ENCODE data around the gene MAP2.
"Not testable (repeated sequence)": the region's sequence is repeated elsewhere in the genome, so short reads cannot be mapped to it uniquely, and the experiment has no call there.

The MAP2 gene

DNA sequence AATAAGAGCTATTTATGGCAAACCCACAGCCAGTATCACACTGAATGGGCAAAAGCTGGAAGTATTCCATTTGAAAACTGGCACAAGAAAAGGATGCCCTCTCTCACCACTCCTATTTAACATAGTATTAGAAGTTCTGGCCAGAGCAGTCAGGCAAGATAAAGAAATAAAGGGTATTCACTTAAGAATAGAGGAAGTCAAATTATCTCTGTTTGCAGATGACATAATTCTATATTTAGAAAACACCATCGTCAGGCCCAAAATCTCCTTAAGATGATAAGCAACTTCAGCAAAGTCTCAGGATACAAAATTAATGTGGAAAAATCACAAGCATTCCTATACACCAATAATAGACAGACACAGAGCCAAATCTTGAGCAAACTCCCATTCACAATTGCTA, 68.4 kb downstream of the MAP2 start:
- not testable (repeated sequence) for DNase-seq

DNA sequence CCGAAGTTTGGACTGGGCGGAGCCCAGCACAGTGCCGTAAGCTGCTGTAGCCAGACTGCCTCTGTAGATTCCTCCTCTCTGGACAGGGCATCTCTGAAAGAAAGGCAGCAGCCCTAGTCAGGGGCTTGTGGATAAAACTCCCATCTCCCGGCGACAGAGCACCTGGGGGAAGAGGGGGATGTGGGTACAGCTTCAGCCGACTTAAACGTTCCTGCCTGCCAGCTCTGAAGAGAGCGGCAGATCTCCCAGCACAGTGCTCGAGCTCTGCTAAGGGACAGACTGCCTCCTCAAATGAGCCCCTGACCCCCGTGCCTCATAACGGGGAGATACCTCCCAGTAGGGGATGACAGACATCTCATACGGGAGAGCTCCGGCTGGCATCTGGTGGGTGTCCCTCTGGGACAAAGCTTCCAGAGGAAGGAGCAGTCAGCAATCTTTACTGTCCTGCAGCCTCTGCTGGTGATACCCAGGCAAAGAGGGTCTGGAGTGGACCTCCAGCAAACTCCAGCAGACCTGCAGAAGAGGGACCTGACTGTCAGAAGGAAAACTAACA, 71.3 kb downstream of the MAP2 start:
- DNase-seq = not testable (repeated sequence)

DNA sequence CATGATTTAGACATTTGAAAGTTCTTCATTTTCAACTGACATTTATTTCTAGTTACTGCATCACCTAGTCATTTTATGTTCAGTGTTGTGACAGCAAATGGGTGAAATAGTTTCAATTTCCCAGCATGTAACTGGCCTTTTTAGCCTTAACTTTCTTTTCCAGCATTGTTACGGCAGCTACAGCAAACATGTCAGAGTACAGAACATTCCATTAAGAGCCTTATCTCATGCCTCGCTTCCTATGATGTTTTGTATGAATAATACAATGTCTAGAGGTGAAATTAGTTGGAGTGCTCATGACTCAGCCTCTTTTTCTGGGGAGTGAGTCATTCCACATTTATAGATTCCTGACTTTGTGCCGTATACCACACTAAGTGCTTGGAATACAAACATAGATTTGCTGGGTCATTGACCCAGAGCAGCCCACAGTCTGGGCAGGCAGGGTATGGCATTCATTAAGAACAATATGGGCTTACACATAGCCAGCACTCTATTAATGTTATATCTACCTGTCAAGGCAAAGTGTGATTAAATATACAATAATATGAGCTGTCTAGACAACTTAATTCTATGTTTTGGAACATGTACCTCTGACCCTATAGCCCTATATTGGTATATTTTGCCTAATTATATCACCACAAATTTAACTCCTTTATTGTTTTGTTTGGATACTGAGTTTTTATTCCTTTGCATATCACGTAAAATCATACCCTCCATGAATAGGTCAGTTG, 72.2 kb downstream of the MAP2 start:
- no peak for DNase-seq

DNA sequence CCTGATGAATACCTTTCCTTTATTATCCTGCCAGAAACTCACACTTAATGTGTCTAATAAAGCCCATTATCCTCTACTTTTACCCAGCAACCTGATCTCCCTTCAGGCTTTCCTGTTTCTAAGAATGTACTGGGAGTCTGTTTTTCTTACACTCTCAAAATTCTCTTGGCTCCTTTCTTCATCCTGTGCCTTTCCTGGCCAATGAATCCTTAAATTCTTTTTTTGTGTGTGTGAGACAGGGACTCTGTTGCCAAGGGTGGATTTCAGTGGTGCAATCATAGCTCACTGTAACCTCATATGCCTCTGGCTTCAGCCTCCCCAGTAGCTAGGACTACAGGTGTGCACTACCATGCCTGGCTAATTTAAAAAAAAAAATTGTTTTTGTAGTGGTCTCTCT, 72.7 kb downstream of the MAP2 start:
- no peak for DNase-seq

DNA sequence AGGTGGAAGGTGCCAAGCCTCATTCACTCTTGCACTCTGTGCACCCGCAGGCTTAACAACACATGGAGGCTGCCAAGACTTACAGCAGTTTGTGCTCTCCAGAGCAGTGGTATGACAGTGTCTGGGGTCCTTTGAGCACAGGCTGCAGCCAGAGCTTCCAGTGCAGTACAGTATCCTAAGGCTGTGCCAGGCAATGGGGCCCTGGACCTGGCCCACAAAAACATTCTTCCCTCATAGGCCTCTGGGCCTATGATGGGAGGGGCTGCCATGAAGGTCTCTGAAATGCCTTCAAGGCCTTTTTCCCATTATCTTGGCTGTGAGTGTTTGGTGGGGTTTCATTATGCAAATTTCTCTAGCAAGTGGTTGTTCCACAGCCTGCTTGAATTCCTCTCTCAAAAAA, 74.8 kb downstream of the MAP2 start:
- DNase-seq = no peak

DNA sequence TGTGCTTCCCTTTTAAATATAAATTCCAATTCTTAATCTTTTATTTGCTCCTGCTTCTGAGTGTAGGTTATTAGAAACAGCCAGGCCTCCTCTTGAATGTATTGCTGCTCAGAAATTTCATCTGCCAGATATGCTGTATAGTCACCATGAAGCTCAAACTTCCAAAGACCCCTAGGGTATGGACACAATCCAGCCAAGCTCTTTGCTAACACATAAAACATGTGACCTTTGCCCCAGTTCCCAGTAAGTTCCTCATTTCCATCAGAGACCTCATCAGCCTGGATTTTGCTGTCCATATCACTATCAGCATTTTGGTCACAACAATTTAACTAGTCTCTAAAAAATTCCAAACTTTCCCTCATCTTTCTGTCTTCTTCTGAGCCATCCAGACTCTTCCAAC, 75.2 kb downstream of the MAP2 start:
- DNase-seq = no peak

DNA sequence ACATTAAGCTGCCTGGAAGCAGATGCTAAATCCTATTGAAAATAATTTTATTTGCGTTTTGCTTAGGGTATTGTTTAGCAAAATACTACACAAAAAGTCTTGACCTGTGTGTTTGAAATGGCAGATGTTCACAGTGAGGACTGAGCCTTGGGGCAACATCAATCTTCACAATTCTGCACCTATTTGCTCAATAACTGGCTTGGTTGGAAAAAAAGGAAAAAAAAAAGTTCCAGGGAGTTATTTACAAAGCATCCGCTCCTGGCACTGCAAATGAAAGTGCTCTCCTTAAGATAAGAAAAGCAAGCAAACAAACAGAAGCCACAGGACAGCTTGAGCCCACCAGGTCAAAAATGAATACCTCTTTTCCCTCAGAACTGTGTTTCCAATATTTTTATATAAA, 77.7 kb downstream of the MAP2 start:
- DNase-seq = no peak

DNA sequence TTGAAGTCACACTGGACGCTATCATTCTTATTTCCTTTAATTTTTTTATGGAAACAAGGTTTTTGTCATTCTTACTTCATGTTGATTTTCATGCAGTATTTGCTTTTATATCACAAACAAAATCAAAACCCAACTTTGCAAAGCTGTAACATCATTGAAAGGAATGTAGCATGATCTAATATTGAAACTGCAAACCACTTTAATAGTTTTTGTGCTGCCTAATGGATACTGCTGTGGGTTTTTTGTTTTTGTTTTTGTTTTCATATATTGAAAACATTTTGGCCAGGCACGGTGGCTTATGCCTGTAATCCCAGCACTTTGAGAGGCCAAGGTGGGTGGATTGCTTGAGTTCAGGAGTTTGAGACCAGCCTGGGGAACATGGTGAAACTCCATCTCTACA, 81.6 kb downstream of the MAP2 start:
- DNase-seq = no peak

DNA sequence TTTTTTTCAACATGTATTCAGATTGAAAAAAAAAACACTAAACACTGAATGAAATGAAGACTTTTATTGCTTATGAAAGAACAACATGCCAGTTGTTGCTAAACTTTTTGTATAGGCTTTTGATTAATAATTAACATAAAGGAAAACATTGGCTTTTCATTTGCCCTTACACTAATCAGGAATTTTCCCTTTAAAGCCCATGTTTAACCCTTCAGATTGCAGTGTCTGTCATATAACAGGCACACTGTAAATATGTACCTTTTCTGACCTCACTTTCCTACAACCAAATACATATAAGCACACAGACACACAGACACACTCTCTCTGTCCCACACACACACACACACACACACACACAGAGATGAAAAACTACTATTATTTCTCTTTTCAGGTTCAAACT, 84.4 kb downstream of the MAP2 start:
- DNase-seq = no peak

DNA sequence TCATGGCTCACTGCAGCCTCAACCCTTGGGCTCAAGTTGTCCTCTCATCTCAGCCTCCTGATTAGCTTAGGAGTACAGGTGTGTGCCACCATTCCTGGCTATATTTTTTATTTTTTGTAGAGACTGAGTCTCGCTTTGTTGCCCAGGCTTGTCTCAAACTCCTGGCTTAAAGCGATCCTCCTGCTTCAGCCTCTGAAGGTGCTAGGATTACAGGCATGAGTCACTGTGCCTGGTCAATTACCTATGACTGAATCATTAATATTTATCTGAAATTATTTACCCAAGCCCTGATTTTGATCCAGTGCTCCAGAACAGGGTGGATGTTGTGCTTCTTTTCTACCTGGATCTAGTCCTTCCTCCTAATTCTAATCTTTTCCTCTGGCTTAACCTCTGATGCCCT, 87.8 kb downstream of the MAP2 start:
- DNase-seq = no peak

DNA sequence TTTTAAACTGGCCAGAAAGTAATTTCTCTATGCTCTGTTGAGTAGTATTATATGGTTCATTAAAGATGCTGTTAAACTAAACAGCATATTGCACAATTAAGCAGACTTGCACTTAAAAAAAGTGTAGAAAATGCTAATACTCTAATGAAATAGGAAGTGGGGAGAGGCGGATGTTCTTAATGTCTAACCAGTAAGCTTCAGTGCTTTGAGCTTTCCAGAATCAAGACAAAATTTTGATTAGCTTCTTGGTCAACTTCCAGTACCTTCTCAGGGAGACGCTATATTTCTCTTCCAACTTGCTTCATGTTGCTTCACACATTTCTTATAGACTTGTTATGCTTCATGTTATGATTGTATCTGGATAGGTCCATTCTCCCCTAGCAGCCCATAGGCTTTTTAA, 89.1 kb downstream of the MAP2 start:
- DNase-seq = no peak

DNA sequence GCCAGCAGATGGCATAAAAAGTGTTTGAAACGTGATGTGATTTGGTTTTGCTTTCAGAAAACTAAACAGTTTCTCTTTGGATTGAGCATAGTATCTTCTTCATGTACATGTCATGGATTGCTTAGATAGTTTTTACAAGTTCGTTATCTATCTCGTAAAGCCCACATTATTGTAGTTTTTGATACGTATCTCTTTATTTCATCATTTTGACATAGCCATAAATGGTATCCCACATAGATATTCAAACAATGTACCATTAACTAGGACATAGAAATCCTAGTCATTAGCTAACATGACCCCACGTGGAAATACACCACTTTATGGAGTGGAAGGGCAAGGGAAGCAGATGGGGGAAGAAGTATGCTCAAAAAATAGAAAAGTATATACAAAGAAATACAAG, 93.6 kb downstream of the MAP2 start:
- DNase-seq = no peak

DNA sequence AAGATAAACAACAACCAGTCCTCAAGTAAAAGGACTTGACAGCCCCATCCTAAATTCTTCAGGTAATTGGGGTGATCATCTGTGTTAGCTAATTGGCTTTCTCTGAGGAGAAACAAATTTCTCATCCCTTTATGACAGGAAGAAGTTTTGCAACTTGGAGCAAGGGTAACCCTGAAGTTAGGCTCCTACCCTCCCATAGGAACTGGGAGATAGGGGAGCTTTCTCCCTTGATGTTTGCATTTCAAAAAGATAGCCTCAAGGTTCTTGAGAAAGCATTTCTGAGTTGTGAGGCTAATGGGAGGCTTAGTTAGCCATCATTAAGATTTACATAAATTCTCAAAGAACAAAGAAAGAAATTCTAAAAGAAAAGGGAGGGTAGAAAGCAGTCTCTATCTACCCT, 95.4 kb downstream of the MAP2 start:
- DNase-seq = no peak

DNA sequence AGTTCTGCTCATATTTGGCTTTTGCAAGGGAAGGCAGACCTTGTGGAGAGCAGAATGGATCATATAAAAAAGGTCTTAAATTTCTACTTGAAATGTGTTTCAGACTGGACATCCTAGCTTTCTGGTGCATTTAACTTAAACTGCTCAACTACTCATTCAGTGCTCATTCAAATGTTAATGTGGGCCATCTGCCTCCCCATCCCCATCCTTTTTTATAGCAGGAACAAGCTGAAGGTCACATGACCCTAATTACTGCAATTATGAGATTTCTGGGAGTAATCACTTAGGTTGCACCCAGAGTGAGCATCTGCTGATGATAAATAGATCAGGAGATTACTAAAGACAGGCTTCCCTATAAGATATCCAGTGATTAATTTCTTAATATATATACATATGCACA, 96.1 kb downstream of the MAP2 start:
- no peak for DNase-seq

DNA sequence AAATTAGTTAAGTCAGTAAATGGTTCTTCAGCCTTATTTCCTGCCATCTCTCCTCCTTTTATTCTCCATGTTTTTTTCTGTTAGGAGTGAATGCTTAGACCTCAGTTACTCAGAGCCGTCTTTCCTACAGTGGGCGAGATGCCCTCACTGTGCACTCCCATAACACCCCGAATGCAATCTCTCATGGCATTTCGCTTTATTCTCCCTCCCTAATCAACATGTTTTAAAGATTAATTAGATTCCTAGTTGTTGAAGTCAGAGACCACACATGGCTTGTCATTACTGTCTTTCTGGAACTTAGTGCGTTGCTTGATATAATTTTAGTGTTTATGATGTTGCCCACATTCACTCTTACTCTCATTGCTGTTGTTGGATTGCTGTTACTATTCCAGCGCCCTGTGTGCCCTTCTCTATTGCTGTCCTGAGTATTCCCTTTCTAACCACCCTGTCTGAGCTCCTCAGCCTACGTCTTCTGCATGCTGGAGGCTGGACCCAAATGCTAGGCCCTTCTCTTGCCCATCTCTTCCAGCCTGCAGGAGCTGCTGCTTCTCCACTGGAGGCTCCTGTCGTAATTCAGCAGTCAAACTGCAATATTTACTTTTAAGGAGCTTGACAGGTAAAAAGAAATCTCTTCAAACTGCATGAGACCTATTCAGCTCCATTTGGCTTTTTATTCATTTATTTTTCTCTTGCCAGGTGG, 99.3 kb downstream of the MAP2 start:
- DNase-seq = no peak

DNA sequence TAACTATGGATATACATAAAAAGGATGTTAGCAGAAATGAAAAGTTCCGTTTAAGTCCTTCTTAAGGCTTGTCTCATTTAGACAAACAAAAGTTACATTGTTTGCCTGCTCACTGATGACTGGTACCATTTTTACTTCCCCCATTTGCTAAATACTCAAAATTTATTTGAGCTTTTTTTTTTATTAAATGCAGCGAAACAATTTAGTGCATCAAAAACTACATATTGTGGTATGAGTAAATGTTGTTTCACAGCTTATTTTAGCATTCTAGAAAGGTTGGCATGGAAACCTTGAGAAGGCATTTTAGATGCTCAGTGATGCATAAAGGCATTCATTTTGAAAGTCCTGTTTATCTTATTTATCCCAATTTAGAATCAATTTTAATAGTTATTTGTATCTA, 100.0 kb downstream of the MAP2 start:
- DNase-seq = no peak

DNA sequence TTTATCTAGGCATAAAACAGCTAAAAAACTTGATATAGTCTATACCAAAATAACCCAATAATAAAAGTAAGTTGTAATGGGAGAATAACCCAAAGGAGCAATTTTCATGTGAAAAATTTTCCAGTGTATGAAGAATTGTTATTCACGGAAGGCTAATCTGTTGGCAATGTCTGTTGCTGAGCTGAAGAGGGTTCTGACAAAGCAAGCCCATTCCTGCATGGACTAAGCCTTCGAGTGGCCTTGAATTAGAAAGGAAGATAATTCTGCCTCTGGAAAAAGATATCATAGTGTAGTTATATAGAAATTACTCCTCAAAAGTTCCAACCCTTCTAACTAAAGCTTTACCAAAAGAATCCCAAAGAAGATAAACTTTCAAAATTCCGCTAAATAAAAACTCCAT, 101.5 kb downstream of the MAP2 start:
- no peak for DNase-seq

DNA sequence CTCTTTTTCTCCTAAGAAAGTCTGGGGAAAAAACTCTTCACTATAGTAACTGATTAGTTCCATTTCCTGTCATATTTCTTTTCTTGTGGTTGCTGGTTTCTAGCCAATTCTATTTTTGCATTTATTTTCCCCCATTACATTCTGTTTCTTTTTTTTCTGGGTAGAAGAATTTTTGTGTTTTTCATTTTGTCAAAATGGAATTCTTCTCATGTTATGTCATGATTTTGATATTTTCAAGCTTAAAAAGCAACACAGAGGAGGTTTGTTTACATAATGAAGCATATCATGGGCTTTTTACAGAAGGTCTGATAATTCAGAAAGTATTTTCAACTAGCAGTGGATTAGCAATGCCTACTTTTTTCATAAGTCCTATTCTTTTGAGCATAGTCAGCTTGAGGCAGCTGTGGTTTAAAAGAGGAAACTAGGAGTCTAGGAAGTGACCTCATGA, 102.0 kb downstream of the MAP2 start:
- no peak for DNase-seq

DNA sequence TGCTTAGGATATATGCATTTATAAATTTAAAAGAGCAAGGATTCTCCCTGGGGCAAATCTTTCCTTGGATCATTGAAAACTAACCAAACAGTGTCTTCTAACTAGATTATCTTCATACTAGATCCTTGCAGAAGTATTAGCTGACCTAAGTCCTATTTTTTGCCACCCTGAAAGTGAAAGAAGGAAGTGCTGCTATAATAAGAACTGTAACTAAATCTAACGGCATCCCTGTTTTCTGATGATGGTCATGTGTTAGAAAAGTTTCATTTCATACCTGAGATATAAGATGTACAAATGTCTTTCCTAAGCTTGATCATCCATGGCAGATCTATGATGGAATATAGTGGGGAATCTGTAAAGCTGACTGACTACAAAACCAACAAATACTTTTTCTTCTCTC, 102.7 kb downstream of the MAP2 start:
- DNase-seq = no peak

DNA sequence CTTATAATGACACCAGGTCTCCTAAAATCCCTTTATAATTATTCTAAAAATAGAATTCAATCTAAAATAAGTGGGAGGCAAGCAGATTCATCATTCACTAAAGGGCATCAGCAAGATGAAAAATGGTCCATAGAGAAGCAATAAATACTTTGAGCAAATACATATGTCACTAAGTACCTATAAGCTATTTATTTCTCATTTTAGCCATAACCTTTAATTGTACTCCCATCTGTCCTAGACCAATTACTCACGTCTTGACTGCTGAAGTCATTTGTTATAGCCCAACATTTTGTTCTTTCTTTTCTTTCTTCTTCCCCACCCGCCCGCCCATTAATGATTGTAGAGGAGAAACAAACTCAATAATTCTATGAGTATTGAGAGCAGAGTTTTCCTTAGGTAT, 105.7 kb downstream of the MAP2 start:
- no peak for DNase-seq

DNA sequence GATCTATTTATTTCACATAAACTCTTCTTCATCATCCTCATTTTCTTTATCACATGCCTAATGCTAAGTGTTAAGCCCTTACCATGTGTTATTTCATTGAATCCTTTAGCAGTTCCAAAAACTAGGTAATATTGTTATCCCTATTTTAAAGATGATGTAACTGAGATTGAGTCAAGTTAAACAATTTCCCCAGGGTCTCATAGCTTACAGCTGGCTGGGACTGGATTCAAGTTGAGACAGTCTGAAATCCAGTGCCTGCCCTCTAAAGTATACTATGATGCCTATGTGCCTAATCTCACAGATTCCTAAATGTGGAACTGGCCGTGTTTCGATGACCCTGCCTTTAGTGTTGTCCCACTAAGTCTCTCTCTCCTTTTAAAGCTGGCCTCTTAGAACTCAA, 108.5 kb downstream of the MAP2 start:
- DNase-seq = no peak

DNA sequence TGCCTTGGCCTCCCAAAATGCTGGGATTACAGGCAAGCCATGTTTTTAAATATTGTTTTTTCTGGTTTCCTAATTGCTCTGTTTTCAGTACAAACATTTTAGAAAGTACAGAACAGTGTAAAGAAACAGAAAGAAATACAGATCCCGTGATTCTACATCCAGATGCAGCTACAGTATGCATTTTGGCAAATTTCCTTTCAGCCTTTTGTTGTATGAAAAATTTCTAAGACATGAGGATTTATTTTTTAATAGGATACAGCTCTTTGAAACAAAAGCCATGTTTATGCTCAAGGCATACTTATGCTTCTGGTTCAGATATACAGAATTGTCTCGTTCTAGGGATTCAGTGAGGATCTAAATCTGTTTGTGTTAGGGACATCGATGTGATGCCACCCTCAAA, 109.5 kb downstream of the MAP2 start:
- no peak for DNase-seq

DNA sequence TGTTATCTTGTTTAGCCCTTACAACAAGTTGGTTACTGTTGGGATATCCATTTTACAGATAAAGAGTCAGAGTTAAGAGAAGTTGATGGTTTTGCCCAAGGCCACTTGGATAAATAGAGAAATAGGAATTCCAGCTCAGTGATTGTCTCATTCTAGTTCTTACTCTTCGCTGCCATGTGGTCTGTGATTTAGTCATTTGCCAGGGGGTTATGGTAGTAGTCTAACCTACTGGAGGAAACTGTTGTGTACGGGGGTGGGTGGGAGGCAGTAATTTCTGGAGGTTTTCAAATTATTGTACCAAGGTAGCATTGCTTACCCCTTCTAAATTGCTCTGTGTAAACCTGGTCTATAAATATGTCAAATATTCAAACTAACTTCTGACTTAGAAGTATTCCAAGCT, 110.4 kb downstream of the MAP2 start:
- no peak for DNase-seq

DNA sequence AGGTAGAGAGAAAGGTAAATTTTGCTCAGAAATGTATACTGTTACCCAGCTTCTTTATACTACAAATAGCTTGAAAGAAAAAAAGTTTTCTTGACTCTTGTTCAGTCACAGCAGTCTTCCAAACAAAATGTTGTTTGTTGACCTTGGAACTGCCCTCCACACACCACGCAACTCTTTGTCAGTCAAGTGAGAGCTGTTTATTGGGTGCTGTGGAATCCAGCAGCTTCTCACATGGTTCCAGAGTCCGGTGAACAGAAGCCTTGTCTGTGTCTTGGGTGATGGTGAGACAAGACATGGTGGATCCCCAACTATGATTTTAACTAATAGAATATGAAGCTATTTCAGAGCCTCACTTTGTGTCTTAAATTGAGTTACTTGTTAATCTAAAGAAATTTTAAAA, 112.5 kb downstream of the MAP2 start:
- no peak for DNase-seq

DNA sequence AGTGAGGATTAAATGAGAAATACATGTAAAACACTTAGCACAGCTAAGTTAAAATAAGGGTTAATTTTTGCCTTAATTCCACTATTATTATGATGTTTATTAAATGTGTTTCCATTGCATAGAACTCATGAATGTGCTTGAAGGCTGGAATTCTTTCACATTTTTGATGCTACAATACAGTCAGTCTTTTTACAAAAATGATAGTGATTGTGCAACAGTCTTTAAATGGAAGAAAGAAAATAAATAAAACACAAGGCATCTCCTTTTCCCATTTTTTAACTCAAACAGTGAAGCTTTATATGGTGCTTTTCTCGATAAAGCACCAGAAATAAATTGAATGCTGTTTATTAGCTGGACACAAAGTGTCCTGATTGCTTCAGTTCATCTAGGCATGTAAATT, 123.9 kb downstream of the MAP2 start:
- DNase-seq = no peak
